Large intestine (tissue), 3 donors: ENCODE results near the gene CCDC14. TPM values are rescaled to one million over a fixed set of nuclear protein-coding genes. Genes with fewer than 3 reads are reported as not detected.
"Not testable (repeated sequence)": the region's sequence is repeated elsewhere in the genome, so short reads cannot be mapped to it uniquely, and the experiment has no call there.

Experiments
- DNase-seq, 2 donors: peaks; one replicate each; pipeline versions ENCODE4 v3.0.0 to v3.0.0-alpha.2; 2013
- H3K27ac ChIP-seq: one replicate; pipeline ENCODE4 v1.5.1; 2013; ENCODE audit warnings: low read length
- H3K27me3 ChIP-seq: 2 replicates; pipeline ENCODE4 v1.6.1; 2013; ENCODE audit warnings: low read length; ENCODE audit not compliant: control insufficient read depth, insufficient read depth
- H3K36me3 ChIP-seq: 2 replicates; pipeline ENCODE4 v1.6.1; 2013; ENCODE audit warnings: low read length; ENCODE audit not compliant: control insufficient read depth, insufficient read depth
- H3K4me1 ChIP-seq: one replicate; pipeline ENCODE4 v1.6.1; 2013; ENCODE audit warnings: low read length; ENCODE audit not compliant: control insufficient read depth, insufficient read depth
- H3K4me3 ChIP-seq: one replicate; pipeline ENCODE4 v1.5.1; 2013; ENCODE audit warnings: low read length
- H3K9me3 ChIP-seq: one replicate; pipeline ENCODE4 v1.6.1; 2013; ENCODE audit warnings: mild to moderate bottlenecking, low read depth, low read length, moderate library complexity; ENCODE audit not compliant: control insufficient read depth
- WGBS: methylation state at CpG from one replicate; pipeline ENCODE4 v1.1.5; 2013; ENCODE audit warnings: low lambda C conversion rate; ENCODE audit not compliant: insufficient coverage; 5-methylcytosine and 5-hydroxymethylcytosine counted together
- polyA plus RNA-seq: library from polyadenylated mRNA; unstranded; fragments of 120-200 nt; gene quantifications from one replicate; pipeline ENCODE4 v1.2.1, GENCODE V29; 2013

Gene CCDC14
- polyA plus RNA-seq, 1 donor = 72.5 TPM

- H3K36me3 ChIP-seq, H3K27ac ChIP-seq, DNase-seq, H3K27me3 ChIP-seq, H3K9me3 ChIP-seq, H3K4me3 ChIP-seq, H3K4me1 ChIP-seq: not testable (repeated sequence)
- no CpG with 5 or more reads among the region's 2 CpGs for WGBS
These were observed 6.2 kb upstream of the CCDC14 start for GRCh38 chr3:123967260-123967659.

- DNase-seq, H3K27ac ChIP-seq, H3K4me1 ChIP-seq, H3K36me3 ChIP-seq, H3K9me3 ChIP-seq, H3K4me3 ChIP-seq, H3K27me3 ChIP-seq: not testable (repeated sequence)
- no CpG with 5 or more reads among the region's 1 CpG for WGBS
These were observed 5.8 kb upstream of the CCDC14 start for GRCh38 chr3:123966799-123967198.

DNA sequence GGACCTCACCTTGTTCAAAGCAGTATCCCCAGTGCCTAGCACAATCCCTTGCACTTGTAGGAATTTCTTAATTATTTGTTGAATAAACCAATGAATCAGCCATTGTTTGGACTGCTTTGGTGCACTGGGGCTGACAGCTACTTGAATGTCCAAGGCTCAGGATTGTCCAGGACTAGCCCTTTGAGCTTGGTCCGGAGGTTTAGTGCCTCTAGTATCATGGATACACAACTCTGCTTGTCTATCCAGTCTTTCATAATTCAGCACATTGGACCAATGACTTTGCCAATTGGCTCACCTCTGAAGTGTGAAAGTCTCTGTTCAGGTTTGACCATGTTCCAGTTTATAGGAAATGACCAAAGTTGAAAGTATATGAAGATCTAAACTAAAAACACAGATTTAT is 3.8 kb upstream of the CCDC14 start:
- not testable (repeated sequence) for H3K27me3 ChIP-seq, H3K36me3 ChIP-seq, H3K4me1 ChIP-seq, H3K9me3 ChIP-seq, H3K4me3 ChIP-seq, H3K27ac ChIP-seq, DNase-seq
- no CpG with 5 or more reads among the region's 1 CpG for WGBS

GRCh38 chr3:123961508-123961856 is 453 bp upstream of the CCDC14 start:
- Histone ChIP-seq H3K4me1 (no peaks in the 10 kb centered on the region), H3K36me3 (peaks cover under 1% of the 10 kb centered on the region), H3K9me3 (no peaks in the 10 kb centered on the region), H3K4me3 (peak overlapping the region; percentile 64), H3K27me3 (peaks cover 5% of the 10 kb centered on the region), H3K27ac (peak overlapping the region; percentile 53)
- WGBS = 48% methylated on average over 2 of the region's 15 CpGs
- no peak for DNase-seq

GRCh38 chr3:123953735-123954134 is 7.3 kb downstream of the CCDC14 start:
- Histone ChIP-seq H3K4me1 (no peaks in the 10 kb centered on the region), H3K27ac (no peak overlapping the region), H3K27me3 (no peaks in the 10 kb centered on the region), H3K36me3 (peaks cover 17% of the 10 kb centered on the region), H3K9me3 (no peaks in the 10 kb centered on the region), H3K4me3 (no peak overlapping the region)
- no peak for DNase-seq
- WGBS = no CpG with 5 or more reads among the region's 4 CpGs

- no peak for DNase-seq
- Histone ChIP-seq H3K27ac (no peak overlapping the region), H3K4me3 (no peak overlapping the region), H3K36me3 (peaks cover 24% of the 10 kb centered on the region), H3K4me1 (no peaks in the 10 kb centered on the region), H3K27me3 (no peaks in the 10 kb centered on the region), H3K9me3 (no peaks in the 10 kb centered on the region)
- WGBS = no CpG with 5 or more reads among the region's 4 CpGs
These were observed 8.0 kb downstream of the CCDC14 start for GRCh38 chr3:123952844-123953520.

DNA sequence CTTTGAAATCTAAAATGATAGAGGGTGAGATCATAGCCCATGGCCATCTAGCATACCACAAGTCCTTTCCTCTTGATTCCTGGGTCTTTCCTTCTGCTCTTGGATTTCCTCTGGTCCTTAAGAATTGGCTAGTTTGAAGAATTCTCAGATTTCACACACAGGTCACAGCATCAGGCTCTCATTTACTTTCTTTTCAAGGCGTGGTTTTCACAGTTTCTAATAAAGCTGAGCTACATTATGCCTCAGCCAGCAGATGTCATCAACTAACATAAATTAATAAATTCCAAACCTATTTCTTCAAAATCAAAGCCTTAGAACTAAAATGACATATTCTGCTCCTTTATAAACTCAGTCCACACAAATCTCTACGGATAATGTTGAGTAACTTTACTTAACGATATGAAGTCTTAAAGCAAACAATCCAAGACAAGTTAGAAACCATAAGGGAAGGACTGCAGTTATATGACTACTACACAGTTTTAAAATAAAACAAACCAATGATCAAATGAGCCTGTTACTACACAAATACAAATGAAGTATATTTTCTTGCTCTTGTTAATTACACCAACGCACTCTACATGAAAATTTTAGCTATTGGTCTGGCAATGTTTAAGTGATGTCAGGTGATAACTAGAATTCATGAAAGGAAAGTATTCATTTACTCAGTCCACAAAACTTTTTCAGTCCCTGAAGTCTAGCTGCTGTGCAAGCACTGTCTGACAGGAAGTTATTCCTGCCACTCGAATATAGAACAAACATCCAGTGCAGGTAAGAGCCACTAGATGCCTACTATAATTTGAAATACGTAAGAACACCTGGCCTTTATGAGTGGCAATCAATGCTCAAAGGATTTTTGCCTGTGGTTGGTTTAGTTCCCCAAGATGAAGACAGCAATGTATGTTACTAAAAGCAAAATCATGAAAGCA is 9.2 kb downstream of the CCDC14 start:
- Histone ChIP-seq H3K27ac (no peak overlapping the region), H3K9me3 (no peaks in the 10 kb centered on the region), H3K36me3 (peaks cover 27% of the 10 kb centered on the region), H3K4me1 (no peaks in the 10 kb centered on the region), H3K27me3 (no peaks in the 10 kb centered on the region), H3K4me3 (no peak overlapping the region)
- 58% methylated on average over 2 of the region's 6 CpGs for WGBS
- no peak for DNase-seq

- Histone ChIP-seq H3K36me3 (peaks cover 27% of the 10 kb centered on the region), H3K9me3 (no peaks in the 10 kb centered on the region), H3K27me3 (no peaks in the 10 kb centered on the region), H3K27ac (no peak overlapping the region), H3K4me3 (no peak overlapping the region), H3K4me1 (no peaks in the 10 kb centered on the region)
- WGBS = 100% methylated on average over 2 of the region's 2 CpGs
- DNase-seq = no peak
These were observed 11.4 kb downstream of the CCDC14 start for GRCh38 chr3:123949641-123950040.

- Histone ChIP-seq H3K36me3 (peaks cover 34% of the 10 kb centered on the region), H3K4me1 (no peaks in the 10 kb centered on the region), H3K4me3 (no peak overlapping the region), H3K9me3 (no peaks in the 10 kb centered on the region), H3K27ac (no peak overlapping the region), H3K27me3 (no peaks in the 10 kb centered on the region)
- WGBS = no CpG with 5 or more reads among the region's 9 CpGs
- DNase-seq = no peak
These were observed 12.6 kb downstream of the CCDC14 start for GRCh38 chr3:123948449-123948848.

- no peak overlapping the region for H3K27ac ChIP-seq
- peaks cover 32% of the 10 kb centered on the region for H3K36me3 ChIP-seq
- no peaks in the 10 kb centered on the region for H3K4me1 ChIP-seq
- H3K27me3 ChIP-seq = no peaks in the 10 kb centered on the region
- DNase-seq = no peak
- H3K9me3 ChIP-seq = no peaks in the 10 kb centered on the region
- no peak overlapping the region for H3K4me3 ChIP-seq
These were observed 13.5 kb downstream of the CCDC14 start for GRCh38 chr3:123947482-123947881.
